Mucosa of rectum (tissue), 2 donors: ENCODE results near the gene PAMR1.

Experiments
- H3K27ac ChIP-seq, 2 donors: one replicate each; pipeline ENCODE4 v1.7.0; 2013; ENCODE audit warnings: inconsistent platforms in 2 of 2, low read depth in 2 of 2, low read length in 2 of 2
- H3K27me3 ChIP-seq, 2 donors: one replicate each; pipeline ENCODE4 v1.7.0; 2013; ENCODE audit warnings: low read length in 2 of 2; ENCODE audit not compliant: control insufficient read depth in 2 of 2, insufficient read depth in 2 of 2
- H3K36me3 ChIP-seq, 2 donors: one replicate each; pipeline ENCODE4 v1.7.0; 2013; ENCODE audit warnings: low read length in 2 of 2; ENCODE audit not compliant: control insufficient read depth in 2 of 2, insufficient read depth in 2 of 2
- H3K4me1 ChIP-seq, 2 donors: one replicate each; pipeline ENCODE4 v1.7.0; 2013; ENCODE audit warnings: low read length in 2 of 2, mild to moderate bottlenecking in 1 of 2; ENCODE audit not compliant: control insufficient read depth in 2 of 2, insufficient read depth in 2 of 2
- H3K4me3 ChIP-seq, 2 donors: one replicate each; pipeline ENCODE4 v1.7.0; 2013; ENCODE audit warnings: low read length in 2 of 2
- H3K9ac ChIP-seq, 2 donors: one replicate each; pipeline ENCODE4 v1.7.0; 2013; ENCODE audit warnings: low read length in 2 of 2, low read depth in 1 of 2, mild to moderate bottlenecking in 1 of 2
- H3K9me3 ChIP-seq, 2 donors: one replicate each; pipeline ENCODE4 v1.7.0; 2013; ENCODE audit warnings: low read length in 2 of 2; ENCODE audit not compliant: control insufficient read depth in 2 of 2
- donor health status: healthy.
- donor health status: Normal muscosa, but diverticular disease.

The PAMR1 gene

GRCh38 chr11:35391922-35392688 is 133.3 kb downstream of the PAMR1 start:
- H3K9me3 ChIP-seq = no peaks in the 10 kb centered on the region
- peak overlapping the region; percentile 24 to 43 for H3K4me3 ChIP-seq
- no peaks in the 10 kb centered on the region for H3K36me3 ChIP-seq
- no peak overlapping the region for H3K9ac ChIP-seq
- no peak overlapping the region for H3K27ac ChIP-seq
- H3K27me3 ChIP-seq = no peaks in the 10 kb centered on the region
- peaks cover 10 to 14% of the 10 kb centered on the region in 2 donors for H3K4me1 ChIP-seq

DNA sequence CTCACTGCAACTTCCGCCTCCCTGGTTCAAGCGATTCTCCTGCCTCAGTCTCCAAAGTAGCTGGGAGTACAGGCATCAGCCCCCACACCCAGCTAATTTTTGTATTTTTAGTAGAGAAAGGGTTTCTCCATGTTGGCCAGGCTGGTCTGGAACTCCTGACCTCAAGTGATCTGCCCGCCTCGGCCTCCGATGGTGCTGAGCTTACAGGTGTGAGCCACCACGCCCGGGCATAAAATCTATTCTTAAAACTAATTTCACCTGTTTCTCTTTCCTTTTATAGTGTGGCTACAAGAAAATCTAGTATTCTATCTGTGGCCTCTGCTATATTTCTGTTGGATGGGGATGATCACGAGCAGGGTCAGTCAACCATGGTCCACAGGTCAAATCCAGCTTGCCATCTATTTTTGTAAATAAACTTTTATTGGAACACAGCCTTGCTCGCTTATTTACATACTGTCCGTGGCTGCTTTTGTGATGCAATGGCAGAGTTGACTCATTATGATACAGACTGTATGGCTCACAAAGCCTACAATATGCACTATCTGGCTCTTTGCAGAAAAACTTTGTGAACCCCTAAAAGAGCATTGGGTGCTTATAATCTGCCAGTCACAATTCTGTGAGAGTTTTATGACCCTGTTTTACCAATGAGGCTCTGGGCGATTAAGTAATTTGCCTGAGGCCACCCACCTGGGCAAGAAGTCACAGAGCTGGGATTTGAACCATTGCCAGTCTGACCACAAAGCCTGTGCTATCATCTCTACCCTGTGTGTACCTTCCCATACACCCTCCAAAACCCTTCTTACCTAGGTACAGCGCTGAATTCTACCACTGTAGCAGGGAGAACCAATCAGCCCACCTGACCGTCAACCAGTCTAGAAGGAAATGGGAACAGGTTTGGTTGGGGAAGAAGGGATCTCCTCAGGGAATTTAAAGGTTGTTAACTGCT is 134.4 kb downstream of the PAMR1 start:
- Histone ChIP-seq H3K27ac (no peak overlapping the region), H3K4me3 (no peak overlapping the region), H3K9me3 (no peaks in the 10 kb centered on the region), H3K27me3 (no peaks in the 10 kb centered on the region), H3K9ac (no peak overlapping the region), H3K36me3 (no peaks in the 10 kb centered on the region), H3K4me1 (peaks cover 10 to 14% of the 10 kb centered on the region in 2 donors)

DNA sequence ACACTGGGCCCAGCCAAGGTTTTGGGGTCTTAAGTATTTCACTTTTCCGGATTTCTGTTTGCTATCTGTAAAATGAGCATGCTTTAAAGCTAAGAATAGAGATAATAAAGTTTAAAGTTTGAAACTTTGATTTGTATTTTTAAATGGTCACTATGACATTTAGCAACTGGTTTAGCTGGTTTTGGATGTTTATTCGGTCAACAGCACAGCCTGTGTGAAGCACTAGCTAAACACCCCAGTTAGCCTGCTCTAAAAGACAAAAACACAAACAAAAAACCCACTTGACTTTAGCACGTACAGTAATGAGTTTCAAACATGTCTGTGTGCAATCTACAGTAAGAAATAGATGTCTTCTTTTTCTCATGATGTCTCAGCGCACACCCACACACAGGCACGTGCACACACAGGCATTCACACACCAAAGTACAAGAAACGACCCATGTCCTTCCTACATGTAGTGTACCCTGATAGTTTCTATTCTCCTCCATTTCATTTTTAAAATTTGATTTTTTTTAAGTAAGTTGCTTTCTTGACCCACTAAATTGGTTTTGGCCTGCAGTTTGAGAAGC is 135.4 kb downstream of the PAMR1 start:
- H3K9ac ChIP-seq = no peak overlapping the region
- H3K27ac ChIP-seq = no peak overlapping the region
- no peak overlapping the region for H3K4me3 ChIP-seq
- no peaks in the 10 kb centered on the region for H3K36me3 ChIP-seq
- peaks cover 10 to 14% of the 10 kb centered on the region in 2 donors for H3K4me1 ChIP-seq
- H3K9me3 ChIP-seq = no peaks in the 10 kb centered on the region
- no peaks in the 10 kb centered on the region for H3K27me3 ChIP-seq

DNA sequence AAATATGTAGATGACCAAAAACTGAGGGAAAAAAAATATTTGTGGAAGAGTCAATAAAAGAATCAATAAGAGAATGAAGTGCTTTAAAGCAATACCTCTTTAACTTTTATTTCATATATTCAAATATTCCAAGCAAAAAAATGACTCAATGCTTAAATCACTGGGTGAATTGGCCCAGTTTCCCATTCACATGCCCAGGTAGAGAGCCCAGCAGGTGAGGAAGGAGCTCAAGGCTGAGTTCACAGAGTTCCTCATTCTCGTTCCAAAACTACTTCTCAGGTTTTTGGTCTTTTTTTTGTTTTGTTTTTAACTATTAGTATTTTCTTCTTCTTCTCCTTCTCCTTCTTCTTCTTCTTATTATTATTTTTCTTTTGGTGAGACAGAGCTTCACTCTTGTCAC is 136.3 kb downstream of the PAMR1 start:
- Histone ChIP-seq H3K4me3 (no peak overlapping the region), H3K27ac (no peak overlapping the region), H3K9ac (no peak overlapping the region), H3K4me1 (peaks cover 10 to 14% of the 10 kb centered on the region in 2 donors), H3K36me3 (no peaks in the 10 kb centered on the region), H3K27me3 (no peaks in the 10 kb centered on the region), H3K9me3 (no peaks in the 10 kb centered on the region)

DNA sequence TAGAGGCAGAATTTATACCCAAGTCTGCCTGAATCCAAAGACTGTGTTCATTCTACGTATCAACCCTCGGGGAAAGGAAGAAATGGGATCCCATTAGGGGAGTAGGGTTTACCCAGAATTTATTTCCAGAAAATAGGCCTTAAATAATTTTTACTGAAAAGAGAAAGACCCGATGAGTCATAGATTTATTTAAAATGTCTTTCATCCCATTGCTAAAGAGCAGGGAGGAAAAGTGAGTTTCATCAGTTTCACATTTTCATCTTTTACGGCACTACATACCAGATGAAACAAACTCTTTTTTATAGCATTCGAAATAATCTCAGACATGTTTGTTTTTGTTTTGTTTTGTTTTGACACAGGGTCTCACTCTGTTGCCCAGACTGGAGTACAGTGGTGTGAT is 137.4 kb downstream of the PAMR1 start:
- no peaks in the 10 kb centered on the region for H3K27me3 ChIP-seq
- H3K4me3 ChIP-seq = no peak overlapping the region
- H3K36me3 ChIP-seq = no peaks in the 10 kb centered on the region
- no peak overlapping the region for H3K27ac ChIP-seq
- peaks cover 10 to 14% of the 10 kb centered on the region in 2 donors for H3K4me1 ChIP-seq
- no peak overlapping the region for H3K9ac ChIP-seq
- H3K9me3 ChIP-seq = no peaks in the 10 kb centered on the region

DNA sequence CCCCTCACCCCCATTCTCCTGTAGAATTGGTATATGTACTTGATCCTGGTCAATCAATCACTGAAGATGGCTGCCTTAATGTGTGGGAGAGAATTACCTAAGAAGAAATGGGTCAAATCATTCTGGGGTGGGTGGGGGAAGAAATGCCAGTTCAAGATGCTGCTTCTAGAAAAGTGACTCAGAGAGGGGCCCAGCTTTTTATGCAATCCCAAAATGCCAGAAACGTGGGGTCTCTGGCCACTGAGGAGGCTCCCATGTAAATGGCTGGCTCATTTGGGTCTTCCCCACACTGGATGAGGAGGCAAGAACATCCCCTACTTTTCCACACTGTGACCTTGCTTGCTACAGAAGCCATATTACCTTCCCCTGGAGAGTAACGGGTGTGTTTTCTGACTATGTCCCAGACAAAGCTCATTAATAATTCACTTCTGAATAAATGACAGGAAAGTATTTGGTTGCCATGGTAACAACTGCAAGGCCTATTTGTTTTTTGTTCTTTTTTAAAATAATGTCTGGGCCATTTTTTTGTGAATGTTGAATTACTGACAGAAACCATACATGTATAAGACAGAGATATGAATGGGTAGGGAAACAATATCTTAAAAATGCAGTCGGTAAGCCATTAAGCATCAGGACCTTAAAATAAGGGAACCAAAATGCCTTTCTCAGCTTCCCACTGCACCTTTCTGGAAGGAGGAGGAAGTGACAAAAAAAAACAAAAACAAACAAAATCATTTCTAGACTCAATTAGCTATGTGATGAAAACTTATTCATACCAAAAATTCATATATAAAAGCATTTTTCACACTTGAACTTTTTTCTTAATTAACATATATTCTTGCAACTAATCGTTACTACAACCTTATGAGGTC is 138.1 kb downstream of the PAMR1 start:
- H3K9me3 ChIP-seq = no peaks in the 10 kb centered on the region
- H3K4me3 ChIP-seq = no peak overlapping the region
- H3K4me1 ChIP-seq = peaks cover 10 to 13% of the 10 kb centered on the region in 2 donors
- no peak overlapping the region for H3K9ac ChIP-seq
- H3K27ac ChIP-seq = no peak overlapping the region
- no peaks in the 10 kb centered on the region for H3K36me3 ChIP-seq
- no peaks in the 10 kb centered on the region for H3K27me3 ChIP-seq

DNA sequence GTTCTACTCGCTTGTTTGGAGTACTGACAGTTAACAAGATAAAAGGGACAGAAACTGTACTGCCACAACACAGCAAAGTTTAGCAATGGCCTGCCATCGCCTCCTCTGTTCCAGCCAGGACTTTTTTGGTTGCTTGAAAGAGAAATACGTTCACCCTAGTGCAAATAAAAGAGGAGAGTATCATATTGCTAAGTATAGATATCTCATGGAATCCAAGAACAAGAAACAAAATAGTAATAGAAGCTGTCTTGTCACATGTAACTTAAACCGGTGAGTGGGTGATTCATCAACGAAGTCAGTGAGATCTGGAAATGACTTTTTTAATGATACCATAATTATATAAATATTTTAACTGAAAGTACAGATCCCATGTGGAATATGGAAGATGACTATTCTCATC is 141.5 kb downstream of the PAMR1 start:
- Histone ChIP-seq H3K4me1 (no peaks in the 10 kb centered on the region), H3K4me3 (no peak overlapping the region), H3K36me3 (no peaks in the 10 kb centered on the region), H3K27ac (no peak overlapping the region), H3K9ac (no peak overlapping the region), H3K27me3 (no peaks in the 10 kb centered on the region), H3K9me3 (no peaks in the 10 kb centered on the region)
